NT2/D1 (cell line): ENCODE data around the gene NDUFAF7.
"Not testable (repeated sequence)": the region's sequence is repeated elsewhere in the genome, so short reads cannot be mapped to it uniquely, and the experiment has no call there.

ENCODE experiments used
- DNase-seq: peaks from one replicate; pipeline ENCODE4 v3.0.0-alpha.2; 2011; ENCODE audit warnings: low read depth, low spot score
- H3K27me3 ChIP-seq: 2 replicates; pipeline ENCODE4 v1.6.0; 2011; ENCODE audit warnings: mild to moderate bottlenecking; ENCODE audit not compliant: insufficient read length, insufficient read depth
- H3K36me3 ChIP-seq: 2 replicates; pipeline ENCODE4 v1.6.1; 2011; ENCODE audit warnings: mild to moderate bottlenecking, low read length, mixed read lengths; ENCODE audit not compliant: insufficient read depth, insufficient read length
- H3K4me1 ChIP-seq: 2 replicates; pipeline ENCODE4 v1.5.1; 2011; ENCODE audit not compliant: insufficient read depth, insufficient read length
- H3K4me3 ChIP-seq: 2 replicates; pipeline ENCODE4 v1.5.1; 2011; ENCODE audit warnings: low read depth; ENCODE audit not compliant: insufficient read length
- H3K9ac ChIP-seq: 2 replicates; pipeline ENCODE4 v1.6.0; 2011; ENCODE audit warnings: low read depth; ENCODE audit not compliant: insufficient read length
- H3K9me3 ChIP-seq: 2 replicates; pipeline ENCODE4 v1.5.1; 2011; ENCODE audit warnings: mild to moderate bottlenecking, low read length; ENCODE audit not compliant: insufficient read depth
- SUZ12 ChIP-seq: IDR thresholded peaks from 2 replicates; pipeline ENCODE4 v1.6.1; 2011; ENCODE audit not compliant: insufficient read length, insufficient read depth; ENCODE audit errors: extremely low read depth
- YY1 ChIP-seq: IDR thresholded peaks from 2 replicates; pipeline ENCODE4 v1.6.1; 2011; ENCODE audit not compliant: insufficient read length, insufficient read depth
- ZNF274 ChIP-seq: IDR thresholded peaks from 2 replicates; pipeline ENCODE4 v1.6.1; 2011; ENCODE audit warnings: mild to moderate bottlenecking, low read depth, low read length

NDUFAF7 gene

GRCh38 chr2:37282746-37283145, 51.3 kb downstream of the NDUFAF7 start:
- H3K36me3 ChIP-seq = peaks cover 48% of the 10 kb centered on the region
- no peak for TF ChIP-seq ZNF274
- no peak for TF ChIP-seq SUZ12
- TF ChIP-seq YY1 = no peak
- no peak overlapping the region for H3K4me3 ChIP-seq
- no peaks in the 10 kb centered on the region for H3K9me3 ChIP-seq
- H3K9ac ChIP-seq = no peak overlapping the region
- no peak for DNase-seq
- H3K4me1 ChIP-seq = no peaks in the 10 kb centered on the region
- no peaks in the 10 kb centered on the region for H3K27me3 ChIP-seq

- H3K9me3 ChIP-seq = no peaks in the 10 kb centered on the region
- H3K36me3 ChIP-seq = peaks cover 51% of the 10 kb centered on the region
- no peak overlapping the region for H3K4me3 ChIP-seq
- no peaks in the 10 kb centered on the region for H3K27me3 ChIP-seq
- TF ChIP-seq YY1 (no peak), SUZ12 (no peak), ZNF274 (no peak)
- no peaks in the 10 kb centered on the region for H3K4me1 ChIP-seq
- no peak for DNase-seq
- no peak overlapping the region for H3K9ac ChIP-seq
Measured at GRCh38 chr2:37283207-37283606, 51.7 kb downstream of the NDUFAF7 start.

GRCh38 chr2:37284381-37284780, 52.9 kb downstream of the NDUFAF7 start:
- H3K4me1 ChIP-seq = no peaks in the 10 kb centered on the region
- H3K9ac ChIP-seq = no peak overlapping the region
- peaks cover 57% of the 10 kb centered on the region for H3K36me3 ChIP-seq
- no peaks in the 10 kb centered on the region for H3K27me3 ChIP-seq
- no peak overlapping the region for H3K4me3 ChIP-seq
- DNase-seq = no peak
- TF ChIP-seq SUZ12 = no peak
- TF ChIP-seq ZNF274 = no peak
- TF ChIP-seq YY1 = no peak
- no peaks in the 10 kb centered on the region for H3K9me3 ChIP-seq

- H3K36me3 ChIP-seq = peaks cover 51% of the 10 kb centered on the region
- no peak for DNase-seq
- H3K4me3 ChIP-seq = no peak overlapping the region
Measured at GRCh38 chr2:37287966-37288365, 56.5 kb downstream of the NDUFAF7 start.

GRCh38 chr2:37291680-37292079, 60.2 kb downstream of the NDUFAF7 start:
- DNase-seq = no peak
- H3K36me3 ChIP-seq = peaks cover 36% of the 10 kb centered on the region
- TF ChIP-seq SUZ12 = no peak
- TF ChIP-seq ZNF274 = no peak
- TF ChIP-seq YY1 = no peak
- H3K27me3 ChIP-seq = no peaks in the 10 kb centered on the region
- no peaks in the 10 kb centered on the region for H3K4me1 ChIP-seq
- H3K9ac ChIP-seq = no peak overlapping the region
- no peaks in the 10 kb centered on the region for H3K9me3 ChIP-seq
- H3K4me3 ChIP-seq = no peak overlapping the region

More at GRCh38 chr2:37287966-37288365, 56.5 kb downstream of the NDUFAF7 start:
- no peak for TF ChIP-seq ZNF274
- Histone ChIP-seq H3K27me3 (no peaks in the 10 kb centered on the region), H3K9ac (no peak overlapping the region), H3K4me1 (no peaks in the 10 kb centered on the region), H3K9me3 (no peaks in the 10 kb centered on the region)

GRCh38 chr2:37294858-37295257, 63.4 kb downstream of the NDUFAF7 start:
- not testable (repeated sequence) for H3K4me3 ChIP-seq, H3K4me1 ChIP-seq, H3K9ac ChIP-seq, DNase-seq, H3K9me3 ChIP-seq, H3K27me3 ChIP-seq
- peaks cover 17% of the 10 kb centered on the region for H3K36me3 ChIP-seq

- H3K4me3 ChIP-seq = no peak overlapping the region
- TF ChIP-seq SUZ12 (no peak), YY1 (no peak), ZNF274 (no peak)
- no peaks in the 10 kb centered on the region for H3K9me3 ChIP-seq
- H3K4me1 ChIP-seq = no peaks in the 10 kb centered on the region
- DNase-seq = no peak
- no peaks in the 10 kb centered on the region for H3K27me3 ChIP-seq
- H3K9ac ChIP-seq = no peak overlapping the region
- peaks cover 14% of the 10 kb centered on the region for H3K36me3 ChIP-seq
Measured at GRCh38 chr2:37295469-37296073, 64.1 kb downstream of the NDUFAF7 start.

- Histone ChIP-seq H3K9me3 (no peaks in the 10 kb centered on the region), H3K4me3 (no peak overlapping the region), H3K27me3 (no peaks in the 10 kb centered on the region), H3K36me3 (peaks cover 4% of the 10 kb centered on the region), H3K9ac (no peak overlapping the region), H3K4me1 (no peaks in the 10 kb centered on the region)
- DNase-seq = no peak
- TF ChIP-seq YY1 (no peak), ZNF274 (no peak), SUZ12 (no peak)
Measured at GRCh38 chr2:37297632-37298031, 66.2 kb downstream of the NDUFAF7 start.
